Measurements from ENCODE around the gene PLP2. TPM values are rescaled to one million over a fixed set of nuclear protein-coding genes. Genes with fewer than 3 reads are reported as not detected.

PLP2 gene
- total and polyA plus RNA-seq, 2 of the 13 experiments (the other 11 are each of a cell fraction or from before 2014, with no cell fraction given), result 0.40 to 3.6 TPM

GRCh38 chrX:49193542-49193964 is 21.9 kb downstream of the PLP2 start:
- Histone ChIP-seq H3K27me3 (ENCODE audit: control insufficient read depth in 1 of 2, insufficient read depth in 2 of 2, low read length in 2 of 2) (no peaks in the 10 kb centered on the region), H3K4me3 (replicated peaks in 1 of 3; ENCODE audit: insufficient read depth in 1 of 3, low read depth in 2 of 3, low read length in 3 of 3) (no peak overlapping the region), H3K4me2 (ENCODE audit: low read depth, low read length) (no peak overlapping the region; the same call in 1 of the 2 replicates), H3K27ac (ENCODE audit: extremely low read length, insufficient read depth, low read length) (no peak overlapping the region), H2AFZ (ENCODE audit: low read length) (no peak overlapping the region), H3K9ac (ENCODE audit: insufficient read depth, low read depth, low read length) (no peak overlapping the region), H3K9me3 (ENCODE audit: low read length) (no peaks in the 10 kb centered on the region), H3K4me1 (ENCODE audit: insufficient read depth, low read length) (peaks cover 62% of the 10 kb centered on the region), H3K36me3 (replicated peaks in 1 of 2; ENCODE audit: control insufficient read depth in 1 of 2, insufficient read depth in 2 of 2, low read length in 2 of 2) (no peaks in the 10 kb centered on the region), H4K20me1 (ENCODE audit: insufficient read depth, low read length) (no peaks in the 10 kb centered on the region), H3K79me2 (ENCODE audit: insufficient read depth, low read length) (no peaks in the 10 kb centered on the region)
- no TSS peak for BruUV-seq (replicated peaks)
- CTCF ChIA-PET (ENCODE audit: low intra/inter-chr PET ratio, low total read pairs), result interaction anchor here (1.5 kb wide), 1 partner anchor 89 kb away, joined by 5 read pairs; no protein-coding TSS in a partner anchor
- DNase-seq (ENCODE audit: low spot score), result no peak
- POLR2A ChIA-PET, result no interaction called here
- 67% methylated on average over 1 of the region's 2 CpGs for WGBS (ENCODE audit: low lambda C conversion rate)
- TF ChIP-seq CTCF (CRISPR knock-in tag; IDR thresholded peaks at IDR 0.05), result 0 out of 2 replicates have a peak, but pooled peaks have one; percentile 12
- no peak for TF ChIP-seq IRF9 (CRISPR knock-in tag; IDR thresholded peaks at IDR 0.05; ENCODE audit: borderline replicate concordance)
- in situ Hi-C loops (cut with HindIII; ENCODE audit: extremely low pct_ligation_motif_present, low pct_unique_long_range_greater_than_20kb) (no loop called here), intact Hi-C loops (cut with micrococcal nuclease; ENCODE audit: unreplicated experiment) (loop anchor here (5.0 kb wide), 1 partner anchor 74 kb away; the partner anchor contains the start of gene PPP1R3F)
- FAIRE-seq, result no peak
- no peak for ATAC-seq

GRCh38 chrX:49197543-49198087 is 25.9 kb downstream of the PLP2 start:
- ChIA-PET POLR2A (no interaction called here), CTCF (ENCODE audit: low intra/inter-chr PET ratio, low total read pairs) (no interaction called here)
- H3K4me1 ChIP-seq (ENCODE audit: insufficient read depth, low read length), result peaks cover 63% of the 10 kb centered on the region
- H3K27ac ChIP-seq (ENCODE audit: extremely low read length, insufficient read depth, low read length), result no peak overlapping the region
- 0% methylated on average over 1 of the region's 13 CpGs for WGBS (ENCODE audit: low lambda C conversion rate)
- FAIRE-seq, result no peak
- H3K36me3 ChIP-seq (replicated peaks in 1 of 2; ENCODE audit: control insufficient read depth in 1 of 2, insufficient read depth in 2 of 2, low read length in 2 of 2), result no peaks in the 10 kb centered on the region
- H3K9ac ChIP-seq (ENCODE audit: insufficient read depth, low read depth, low read length), result 0 out of 2 replicates have a peak overlapping the region, but pooled peaks have one; percentile 29
- no peaks in the 10 kb centered on the region for H3K79me2 ChIP-seq (ENCODE audit: insufficient read depth, low read length)
- H3K9me3 ChIP-seq (ENCODE audit: low read length), result no peaks in the 10 kb centered on the region
- H2AFZ ChIP-seq (ENCODE audit: low read length), result no peak overlapping the region
- peak; percentile 36 for ATAC-seq
- no peak for DNase-seq (ENCODE audit: low spot score)
- no peak overlapping the region for H3K4me3 ChIP-seq (replicated peaks in 1 of 3; ENCODE audit: insufficient read depth in 1 of 3, low read depth in 2 of 3, low read length in 3 of 3)
- intact Hi-C loops (cut with micrococcal nuclease; ENCODE audit: unreplicated experiment) (no loop called here), in situ Hi-C loops (cut with HindIII; ENCODE audit: extremely low pct_ligation_motif_present, low pct_unique_long_range_greater_than_20kb) (no loop called here)
- peak overlapping the region; percentile 49; the same call in 1 of the 2 replicates for H3K4me2 ChIP-seq (ENCODE audit: low read depth, low read length)
- BruUV-seq (replicated peaks), result no TSS peak
- no peaks in the 10 kb centered on the region for H3K27me3 ChIP-seq (ENCODE audit: control insufficient read depth in 1 of 2, insufficient read depth in 2 of 2, low read length in 2 of 2)
- H4K20me1 ChIP-seq (ENCODE audit: insufficient read depth, low read length), result no peaks in the 10 kb centered on the region
- TF ChIP-seq NONO (IDR thresholded peaks at IDR 0.05) (no peak), NONO (CRISPR knock-in tag; conservative IDR thresholded peaks at IDR 0.05) (0 out of 2 replicates have a peak, but pooled peaks have one; percentile 25), CTCF (CRISPR knock-in tag; IDR thresholded peaks at IDR 0.05) (peak; percentile 50)
- TF ChIP-seq, protein P1, sequence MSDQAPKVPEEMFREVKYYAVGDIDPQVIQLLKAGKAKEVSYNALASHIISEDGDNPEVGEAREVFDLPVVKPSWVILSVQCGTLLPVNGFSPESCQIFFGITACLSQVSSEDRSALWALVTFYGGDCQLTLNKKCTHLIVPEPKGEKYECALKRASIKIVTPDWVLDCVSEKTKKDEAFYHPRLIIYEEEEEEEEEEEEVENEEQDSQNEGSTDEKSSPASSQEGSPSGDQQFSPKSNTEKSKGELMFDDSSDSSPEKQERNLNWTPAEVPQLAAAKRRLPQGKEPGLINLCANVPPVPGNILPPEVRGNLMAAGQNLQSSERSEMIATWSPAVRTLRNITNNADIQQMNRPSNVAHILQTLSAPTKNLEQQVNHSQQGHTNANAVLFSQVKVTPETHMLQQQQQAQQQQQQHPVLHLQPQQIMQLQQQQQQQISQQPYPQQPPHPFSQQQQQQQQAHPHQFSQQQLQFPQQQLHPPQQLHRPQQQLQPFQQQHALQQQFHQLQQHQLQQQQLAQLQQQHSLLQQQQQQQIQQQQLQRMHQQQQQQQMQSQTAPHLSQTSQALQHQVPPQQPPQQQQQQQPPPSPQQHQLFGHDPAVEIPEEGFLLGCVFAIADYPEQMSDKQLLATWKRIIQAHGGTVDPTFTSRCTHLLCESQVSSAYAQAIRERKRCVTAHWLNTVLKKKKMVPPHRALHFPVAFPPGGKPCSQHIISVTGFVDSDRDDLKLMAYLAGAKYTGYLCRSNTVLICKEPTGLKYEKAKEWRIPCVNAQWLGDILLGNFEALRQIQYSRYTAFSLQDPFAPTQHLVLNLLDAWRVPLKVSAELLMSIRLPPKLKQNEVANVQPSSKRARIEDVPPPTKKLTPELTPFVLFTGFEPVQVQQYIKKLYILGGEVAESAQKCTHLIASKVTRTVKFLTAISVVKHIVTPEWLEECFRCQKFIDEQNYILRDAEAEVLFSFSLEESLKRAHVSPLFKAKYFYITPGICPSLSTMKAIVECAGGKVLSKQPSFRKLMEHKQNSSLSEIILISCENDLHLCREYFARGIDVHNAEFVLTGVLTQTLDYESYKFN (CRISPR knock-in tag; conservative IDR thresholded peaks at IDR 0.05), result peak; percentile 47; the same call in 1 of the 2 replicates
